Heart left ventricle (tissue), 13 donors: ENCODE measurements around the gene WSB1.

Source experiments
- POLR2A ChIP-seq, 2 donors: fragments of 450-650 bp; IDR thresholded peaks; one replicate each; pipeline ENCODE4 v1.6.1; 2017; ENCODE audit warnings: antibody characterized with exemption in 2 of 2, mild to moderate bottlenecking in 2 of 2, moderate library complexity in 2 of 2
- TF ChIP-seq, protein P1 (sequence below), 12 donors: fragments of 200-600 bp; sonication (generic) in 4 of 12; IDR thresholded peaks; one replicate each; pipeline versions ENCODE4 v1.5.0 to v1.8.0; 2018 to 2022; ENCODE audit warnings: antibody characterized with exemption in 12 of 12, mild to moderate bottlenecking in 5 of 12
- donor health status: ischemic (EF 13 %, LVEDD 7.1; RV severe dilation, severe dysfunction).
- donor health status: DM: no; HTN: yes; CAD: no.
- donor health status: DM: no; HTN: no; CAD: no.
- donor health status: ischemic (EF 25% LVEDD 6.9; RV normal size, moderate dysfunction).
- donor health status: ischemic (EF 25% LVEDD 5.7; RV mildly dilated, moderate dysfunction).
- donor health status: ischemic (EF 35%, LVEDD 5.7; RV mildly dilated, moderate dysfunction).
- donor health status: nonischemic (EF 11% LVEDD 7.7; RV severe dilation, severe dysfunction).
- donor health status: DM: yes; HTN: yes; CAD: no.
- donor health status: PGD.
- donor health status: ischemic (EF 29% LVEDD 5.4; RV normal size, mild dysfunction).
- donor health status: nonischemic (EF 23%, LVEDD 6.1; RV moderate dilation, normal function).

DNA sequence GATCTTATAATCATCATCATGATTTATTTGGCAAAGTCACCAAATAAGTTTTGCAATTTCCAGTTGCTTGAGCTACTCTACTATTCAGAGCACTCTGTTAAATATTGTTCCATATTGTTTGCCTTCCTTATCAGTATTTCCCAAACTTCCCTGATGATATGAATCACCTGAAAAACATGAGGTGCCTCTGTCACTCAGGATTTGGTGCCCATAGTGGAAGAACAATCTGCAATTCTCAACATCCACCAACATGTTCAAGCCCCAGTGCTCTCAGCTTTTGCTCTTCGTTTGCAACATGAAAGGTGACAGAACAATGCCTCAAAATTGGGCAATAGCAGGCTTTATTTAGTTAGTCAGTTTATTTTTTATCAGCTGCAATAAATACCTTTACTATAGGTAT lies 28.6 kb upstream of the WSB1 start:
- TF ChIP-seq POLR2A (IDR thresholded peaks at IDR 0.05) = no peak
- TF ChIP-seq, protein P1, sequence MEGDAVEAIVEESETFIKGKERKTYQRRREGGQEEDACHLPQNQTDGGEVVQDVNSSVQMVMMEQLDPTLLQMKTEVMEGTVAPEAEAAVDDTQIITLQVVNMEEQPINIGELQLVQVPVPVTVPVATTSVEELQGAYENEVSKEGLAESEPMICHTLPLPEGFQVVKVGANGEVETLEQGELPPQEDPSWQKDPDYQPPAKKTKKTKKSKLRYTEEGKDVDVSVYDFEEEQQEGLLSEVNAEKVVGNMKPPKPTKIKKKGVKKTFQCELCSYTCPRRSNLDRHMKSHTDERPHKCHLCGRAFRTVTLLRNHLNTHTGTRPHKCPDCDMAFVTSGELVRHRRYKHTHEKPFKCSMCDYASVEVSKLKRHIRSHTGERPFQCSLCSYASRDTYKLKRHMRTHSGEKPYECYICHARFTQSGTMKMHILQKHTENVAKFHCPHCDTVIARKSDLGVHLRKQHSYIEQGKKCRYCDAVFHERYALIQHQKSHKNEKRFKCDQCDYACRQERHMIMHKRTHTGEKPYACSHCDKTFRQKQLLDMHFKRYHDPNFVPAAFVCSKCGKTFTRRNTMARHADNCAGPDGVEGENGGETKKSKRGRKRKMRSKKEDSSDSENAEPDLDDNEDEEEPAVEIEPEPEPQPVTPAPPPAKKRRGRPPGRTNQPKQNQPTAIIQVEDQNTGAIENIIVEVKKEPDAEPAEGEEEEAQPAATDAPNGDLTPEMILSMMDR (IDR thresholded peaks at IDR 0.05) = no peak
